PC-3 (cell line): ENCODE measurements around the gene SNED1.

ENCODE experiments used
- EZH2phosphoT487 ChIP-seq: fragments of 300-600 bp; sonication (generic); IDR thresholded peaks from 2 replicates; pipeline ENCODE4 v1.6.1; 2018; ENCODE audit warnings: mild to moderate bottlenecking, antibody characterized with exemption, low read length, borderline replicate concordance
- TF ChIP-seq, protein P1 (sequence below): fragments of 300-600 bp; sonication (generic); conservative IDR thresholded peaks from 2 replicates; pipeline ENCODE4 v1.5.1; 2017; ENCODE audit warnings: antibody characterized with exemption, low read depth, mild to moderate bottlenecking, low read length

DNA sequence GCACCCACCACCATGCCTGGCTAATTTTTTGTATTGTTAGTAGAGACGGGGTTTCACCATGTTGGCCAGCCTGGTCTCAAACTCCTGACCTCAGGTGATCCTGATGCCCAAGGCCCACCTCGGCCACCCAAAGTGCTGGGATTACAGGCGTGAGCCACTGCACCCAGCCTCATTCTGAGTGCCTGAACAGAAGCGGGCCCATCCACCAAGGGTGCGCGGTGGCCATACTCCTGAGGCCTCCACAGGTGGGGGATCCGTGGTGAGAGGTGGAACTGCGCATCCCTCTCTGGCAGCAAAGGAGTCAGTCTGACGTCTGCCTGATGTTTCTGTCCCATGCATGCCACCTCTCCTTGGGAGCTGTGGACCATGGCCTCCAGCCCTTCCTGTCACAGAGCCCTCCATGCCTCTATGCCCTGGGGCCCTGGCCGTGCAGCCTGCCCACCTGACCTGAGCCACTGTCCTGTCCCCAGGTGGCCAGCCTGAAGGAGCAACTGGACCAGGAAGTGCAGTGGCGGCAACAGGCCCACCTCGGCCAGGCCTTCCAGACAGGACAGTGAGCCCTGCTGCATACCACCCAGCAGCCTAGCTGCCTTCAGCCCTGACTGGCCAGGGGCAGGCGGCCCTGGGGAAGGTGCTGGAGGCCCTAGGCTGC is 7.6 kb upstream of the SNED1 start:
- TF ChIP-seq, protein P1, sequence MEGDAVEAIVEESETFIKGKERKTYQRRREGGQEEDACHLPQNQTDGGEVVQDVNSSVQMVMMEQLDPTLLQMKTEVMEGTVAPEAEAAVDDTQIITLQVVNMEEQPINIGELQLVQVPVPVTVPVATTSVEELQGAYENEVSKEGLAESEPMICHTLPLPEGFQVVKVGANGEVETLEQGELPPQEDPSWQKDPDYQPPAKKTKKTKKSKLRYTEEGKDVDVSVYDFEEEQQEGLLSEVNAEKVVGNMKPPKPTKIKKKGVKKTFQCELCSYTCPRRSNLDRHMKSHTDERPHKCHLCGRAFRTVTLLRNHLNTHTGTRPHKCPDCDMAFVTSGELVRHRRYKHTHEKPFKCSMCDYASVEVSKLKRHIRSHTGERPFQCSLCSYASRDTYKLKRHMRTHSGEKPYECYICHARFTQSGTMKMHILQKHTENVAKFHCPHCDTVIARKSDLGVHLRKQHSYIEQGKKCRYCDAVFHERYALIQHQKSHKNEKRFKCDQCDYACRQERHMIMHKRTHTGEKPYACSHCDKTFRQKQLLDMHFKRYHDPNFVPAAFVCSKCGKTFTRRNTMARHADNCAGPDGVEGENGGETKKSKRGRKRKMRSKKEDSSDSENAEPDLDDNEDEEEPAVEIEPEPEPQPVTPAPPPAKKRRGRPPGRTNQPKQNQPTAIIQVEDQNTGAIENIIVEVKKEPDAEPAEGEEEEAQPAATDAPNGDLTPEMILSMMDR, result no peak
- TF ChIP-seq EZH2phosphoT487, result no peak
